ENCODE data around the gene GABRB3. TPM values are rescaled to one million over a fixed set of nuclear protein-coding genes. Genes with fewer than 3 reads are reported as not detected.

The GABRB3 gene
- total and polyA plus RNA-seq, 8 donors = 0.94 to 4.0 (median 2.3) TPM

- Histone ChIP-seq H3K4me3 (no peak overlapping the region), H3K9me3 (peaks cover 0 to 20% of the 10 kb centered on the region in 2 donors), H3K27me3 (peaks cover 0 to 6% of the 10 kb centered on the region in 2 donors), H3K36me3 (no peaks in the 10 kb centered on the region), H3K27ac (no peak overlapping the region), H3K4me1 (no peaks in the 10 kb centered on the region)
- DNase-seq (no peak), ATAC-seq (no peak)
- intact Hi-C loops (cut with DNase I) = no loop called here
- no peak for TF ChIP-seq CTCF (IDR thresholded peaks at IDR 0.05)
These were observed 56.8 kb downstream of the GABRB3 start for GRCh38 chr15:26716069-26716468.

GRCh38 chr15:26713498-26713897, 59.4 kb downstream of the GABRB3 start:
- DNase-seq (no peak), ATAC-seq (no peak)
- Histone ChIP-seq H3K4me3 (no peak overlapping the region), H3K4me1 (no peaks in the 10 kb centered on the region), H3K27ac (no peak overlapping the region), H3K36me3 (no peaks in the 10 kb centered on the region), H3K9me3 (peaks cover 0 to 24% of the 10 kb centered on the region in 2 donors), H3K27me3 (no peaks in the 10 kb centered on the region)
- TF ChIP-seq CTCF (IDR thresholded peaks at IDR 0.05) = no peak
- intact Hi-C loops (cut with DNase I) = no loop called here

GRCh38 chr15:26712335-26712734, 60.5 kb downstream of the GABRB3 start:
- Histone ChIP-seq H3K9me3 (peaks cover 0 to 18% of the 10 kb centered on the region in 2 donors), H3K36me3 (no peaks in the 10 kb centered on the region), H3K4me3 (no peak overlapping the region), H3K27ac (no peak overlapping the region), H3K4me1 (no peaks in the 10 kb centered on the region), H3K27me3 (no peaks in the 10 kb centered on the region)
- intact Hi-C loops (cut with DNase I) = no loop called here
- DNase-seq = no peak
- ATAC-seq = no peak
- no peak for TF ChIP-seq CTCF (IDR thresholded peaks at IDR 0.05)

GRCh38 chr15:26711445-26711844, 61.4 kb downstream of the GABRB3 start:
- Histone ChIP-seq H3K27me3 (no peaks in the 10 kb centered on the region), H3K9me3 (peaks cover 0 to 18% of the 10 kb centered on the region in 2 donors), H3K27ac (no peak overlapping the region), H3K36me3 (no peaks in the 10 kb centered on the region), H3K4me3 (no peak overlapping the region), H3K4me1 (no peaks in the 10 kb centered on the region)
- no peak for DNase-seq
- intact Hi-C loops (cut with DNase I) = no loop called here
- no peak for ATAC-seq
- no peak for TF ChIP-seq CTCF (IDR thresholded peaks at IDR 0.05)

- H3K4me1 ChIP-seq = no peaks in the 10 kb centered on the region
- H3K9me3 ChIP-seq = peaks cover 0 to 3% of the 10 kb centered on the region in 2 donors
- DNase-seq (no peak), ATAC-seq (no peak)
- H3K4me3 ChIP-seq = no peak overlapping the region
- intact Hi-C loops (cut with DNase I) = no loop called here
- no peak overlapping the region for H3K27ac ChIP-seq
- TF ChIP-seq CTCF (IDR thresholded peaks at IDR 0.05) = no peak
- H3K36me3 ChIP-seq = no peaks in the 10 kb centered on the region
- H3K27me3 ChIP-seq = no peaks in the 10 kb centered on the region
These were observed 70.5 kb downstream of the GABRB3 start for GRCh38 chr15:26702381-26702780.
